Measurements from ENCODE around the gene DSG3. TPM values are rescaled to one million over a fixed set of nuclear protein-coding genes. Genes with fewer than 3 reads are reported as not detected.

Gene DSG3
- total RNA-seq, 4 donors from 2014 or later = 513 to 856 (median 737) TPM

- TF ChIP-seq CTCF (IDR thresholded peaks at IDR 0.05) = no peak
- no peak for TF ChIP-seq POLR2A (IDR thresholded peaks at IDR 0.05)
- WGBS, 2 donors = 38 to 45% methylated on average over 1 of the region's 1 CpG
- intact Hi-C loops (cut with DNase I) = no loop called here
- Histone ChIP-seq H3K27ac (peak overlapping the region in 3 of 4 donors; percentile 45 to 67 (median 53)), H3K27me3 (no peaks in the 10 kb centered on the region), H3K36me3 (peaks cover 0 to 38% (median 0%) of the 10 kb centered on the region in 3 donors), H3K9me3 (no peaks in the 10 kb centered on the region), H3K4me1 (peaks cover 0 to 99% (median 12%) of the 10 kb centered on the region in 3 donors), H3K4me3 (no peak overlapping the region)
- no peak for DNase-seq
These were observed 34.5 kb downstream of the DSG3 start for GRCh38 chr18:31482051-31482450.

GRCh38 chr18:31483396-31483795 is 35.9 kb downstream of the DSG3 start:
- Histone ChIP-seq H3K27me3 (no peaks in the 10 kb centered on the region), H3K4me1 (peaks cover 0 to 100% (median 16%) of the 10 kb centered on the region in 3 donors), H3K27ac (peak overlapping the region in 1 of 4 donors; percentile 17), H3K36me3 (peaks cover 0 to 24% (median 0%) of the 10 kb centered on the region in 3 donors), H3K4me3 (no peak overlapping the region), H3K9me3 (no peaks in the 10 kb centered on the region)
- TF ChIP-seq CTCF (IDR thresholded peaks at IDR 0.05) (no peak), POLR2A (IDR thresholded peaks at IDR 0.05) (no peak)
- no peak for DNase-seq
- intact Hi-C loops (cut with DNase I) = no loop called here
- WGBS, 2 donors = 55 to 64% methylated on average over 2 of the region's 2 CpGs

- Histone ChIP-seq H3K4me3 (no peak overlapping the region), H3K36me3 (peaks cover 0 to 14% (median 0%) of the 10 kb centered on the region in 3 donors), H3K9me3 (no peaks in the 10 kb centered on the region), H3K27me3 (no peaks in the 10 kb centered on the region), H3K4me1 (peaks cover 0 to 100% (median 16%) of the 10 kb centered on the region in 3 donors), H3K27ac (peak overlapping the region in 2 of 4 donors; percentile 11 to 17)
- WGBS, 2 donors = 35 to 43% methylated on average over 1 of the region's 1 CpG
- no peak for DNase-seq
- TF ChIP-seq POLR2A (IDR thresholded peaks at IDR 0.05) = peak in 1 of 4 donors; percentile 8
- TF ChIP-seq CTCF (IDR thresholded peaks at IDR 0.05) = no peak
- intact Hi-C loops (cut with DNase I) = no loop called here
These were observed 36.9 kb downstream of the DSG3 start for GRCh38 chr18:31484461-31484860.

- H3K27me3 ChIP-seq = no peaks in the 10 kb centered on the region
- peaks cover 0 to 100% (median 16%) of the 10 kb centered on the region in 3 donors for H3K4me1 ChIP-seq
- intact Hi-C loops (cut with DNase I) = no loop called here
- WGBS, 2 donors = 27 to 36% methylated on average over 2 of the region's 2 CpGs
- no peaks in the 10 kb centered on the region for H3K9me3 ChIP-seq
- peak overlapping the region; percentile 54 to 82 (median 66) for H3K27ac ChIP-seq
- no peak for TF ChIP-seq POLR2A (IDR thresholded peaks at IDR 0.05)
- no peak for TF ChIP-seq CTCF (IDR thresholded peaks at IDR 0.05)
- H3K36me3 ChIP-seq = no peaks in the 10 kb centered on the region
- H3K4me3 ChIP-seq = no peak overlapping the region
- no peak for DNase-seq
These were observed 38.6 kb downstream of the DSG3 start for GRCh38 chr18:31486165-31486564.

- H3K4me3 ChIP-seq = no peak overlapping the region
- intact Hi-C loops (cut with DNase I) = no loop called here
- H3K9me3 ChIP-seq = no peaks in the 10 kb centered on the region
- WGBS, 2 donors = 56 to 62% methylated on average over 8 to 9 of the region's 9 CpGs
- DNase-seq = no peak
- peak overlapping the region; percentile 64 to 82 (median 66) for H3K27ac ChIP-seq
- H3K27me3 ChIP-seq = no peaks in the 10 kb centered on the region
- TF ChIP-seq POLR2A (IDR thresholded peaks at IDR 0.05) (no peak), CTCF (IDR thresholded peaks at IDR 0.05) (no peak)
- H3K36me3 ChIP-seq = no peaks in the 10 kb centered on the region
- H3K4me1 ChIP-seq = peaks cover 0 to 97% (median 16%) of the 10 kb centered on the region in 3 donors
These were observed 39.9 kb downstream of the DSG3 start for GRCh38 chr18:31487246-31488015.
